Sigmoid colon (tissue), 4 donors: ENCODE measurements around the gene FEV.

Source experiments
- EP300 ChIP-seq, 4 donors: sonication (generic); formaldehyde crosslinking; IDR thresholded peaks; one replicate each; pipeline ENCODE4 v1.6.1; 2017; ENCODE audit warnings: antibody characterized with exemption in 4 of 4
- POLR2A ChIP-seq, 2 donors: fragments of 450-650 bp; IDR thresholded peaks; one replicate each; pipeline ENCODE4 v1.6.1; 2016; ENCODE audit warnings: antibody characterized with exemption in 2 of 2, mild to moderate bottlenecking in 2 of 2, moderate library complexity in 2 of 2
- TF ChIP-seq, protein P1 (sequence below), 4 experiments: fragments of 450-650 bp in 3 of 4; fragments of 200-600 bp in 1 of 4; IDR thresholded peaks; one replicate each; pipeline ENCODE4 v1.5.1; 2016 to 2019; ENCODE audit warnings: antibody characterized with exemption in 4 of 4, mild to moderate bottlenecking in 3 of 4, moderate library complexity in 2 of 4

- TF ChIP-seq, protein P1, sequence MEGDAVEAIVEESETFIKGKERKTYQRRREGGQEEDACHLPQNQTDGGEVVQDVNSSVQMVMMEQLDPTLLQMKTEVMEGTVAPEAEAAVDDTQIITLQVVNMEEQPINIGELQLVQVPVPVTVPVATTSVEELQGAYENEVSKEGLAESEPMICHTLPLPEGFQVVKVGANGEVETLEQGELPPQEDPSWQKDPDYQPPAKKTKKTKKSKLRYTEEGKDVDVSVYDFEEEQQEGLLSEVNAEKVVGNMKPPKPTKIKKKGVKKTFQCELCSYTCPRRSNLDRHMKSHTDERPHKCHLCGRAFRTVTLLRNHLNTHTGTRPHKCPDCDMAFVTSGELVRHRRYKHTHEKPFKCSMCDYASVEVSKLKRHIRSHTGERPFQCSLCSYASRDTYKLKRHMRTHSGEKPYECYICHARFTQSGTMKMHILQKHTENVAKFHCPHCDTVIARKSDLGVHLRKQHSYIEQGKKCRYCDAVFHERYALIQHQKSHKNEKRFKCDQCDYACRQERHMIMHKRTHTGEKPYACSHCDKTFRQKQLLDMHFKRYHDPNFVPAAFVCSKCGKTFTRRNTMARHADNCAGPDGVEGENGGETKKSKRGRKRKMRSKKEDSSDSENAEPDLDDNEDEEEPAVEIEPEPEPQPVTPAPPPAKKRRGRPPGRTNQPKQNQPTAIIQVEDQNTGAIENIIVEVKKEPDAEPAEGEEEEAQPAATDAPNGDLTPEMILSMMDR (IDR thresholded peaks at IDR 0.05), result no peak
- TF ChIP-seq POLR2A (IDR thresholded peaks at IDR 0.05), result no peak
- TF ChIP-seq EP300 (IDR thresholded peaks at IDR 0.05), result no peak
Observed at GRCh38 chr2:218964041-218964771, 20.8 kb downstream of the FEV start.
